ENCODE results near the gene CCN2. TPM values are rescaled to one million over a fixed set of nuclear protein-coding genes. Genes with fewer than 3 reads are reported as not detected.

The CCN2 gene
- total RNA-seq, 1 experiment from 2014 or later: 49.4 TPM

GRCh38 chr6:131949909-131950766 is 1.0 kb downstream of the CCN2 start:
- POLR2A ChIA-PET: interaction anchor here (0.6 to 1.8 kb wide), 10 partner anchors 13 to 322 kb away, joined by 3 to 7 read pairs (median 3); partner anchors contain the start of gene MED23
- H3K4me3 Mint-ChIP-seq (ENCODE audit: unreplicated experiment): peak overlapping the region; percentile 88
- BruUV-seq (replicated peaks): TSS peak; percentile 56
- peaks cover 42% of the 10 kb centered on the region for H3K36me3 Mint-ChIP-seq (ENCODE audit: insufficient read depth, unreplicated experiment)
- no peaks in the 10 kb centered on the region for H3K27me3 Mint-ChIP-seq (ENCODE audit: insufficient read depth, unreplicated experiment)
- intact Hi-C loops (cut with micrococcal nuclease): loop anchor here (1.0 kb wide), 2 partner anchors 211 to 268 kb away; no protein-coding TSS in a partner anchor
- peaks cover 44% of the 10 kb centered on the region for H3K4me1 Mint-ChIP-seq (ENCODE audit: insufficient read depth, unreplicated experiment)
- CTCF ChIA-PET: interaction anchor here (0.6 to 4.2 kb wide), 42 partner anchors 7 to 1422 kb away, joined by 3 to 19 read pairs (median 4); no protein-coding TSS in a partner anchor
- peak; percentile 45 for TF ChIP-seq CTCF (IDR thresholded peaks at IDR 0.05; ENCODE audit: unreplicated experiment)
- peak; percentile 90 for DNase-seq (ENCODE audit: unreplicated experiment)
- H3K9me3 Mint-ChIP-seq (ENCODE audit: unreplicated experiment): no peaks in the 10 kb centered on the region
- peak overlapping the region; percentile 76 for H3K27ac Mint-ChIP-seq (ENCODE audit: low read depth, unreplicated experiment)

- POLR2A ChIA-PET: interaction anchor here (0.6 to 1.8 kb wide), 7 partner anchors 12 to 322 kb away, joined by 3 to 7 read pairs (median 3); partner anchors contain the start of gene MED23
- peak overlapping the region; percentile 76 for H3K27ac Mint-ChIP-seq (ENCODE audit: low read depth, unreplicated experiment)
Observed at GRCh38 chr6:131949620-131949908, 1.6 kb downstream of the CCN2 start.

GRCh38 chr6:131948692-131949619 is 2.2 kb downstream of the CCN2 start:
- peaks cover 42% of the 10 kb centered on the region for H3K36me3 Mint-ChIP-seq (ENCODE audit: insufficient read depth, unreplicated experiment)
- H3K9me3 Mint-ChIP-seq (ENCODE audit: unreplicated experiment): no peaks in the 10 kb centered on the region
- no peak for TF ChIP-seq CTCF (IDR thresholded peaks at IDR 0.05; ENCODE audit: unreplicated experiment)
- peak overlapping the region; percentile 76 for H3K27ac Mint-ChIP-seq (ENCODE audit: low read depth, unreplicated experiment)
- H3K27me3 Mint-ChIP-seq (ENCODE audit: insufficient read depth, unreplicated experiment): no peaks in the 10 kb centered on the region
- ChIA-PET CTCF (interaction anchor here (0.5 to 4.2 kb wide), 36 partner anchors 8 to 1421 kb away, joined by 3 to 19 read pairs (median 4); no protein-coding TSS in a partner anchor), POLR2A (interaction anchor here (0.6 to 1.8 kb wide), 8 partner anchors 11 to 321 kb away, joined by 3 to 7 read pairs (median 3); partner anchors contain the start of gene MED23)
- intact Hi-C loops (cut with micrococcal nuclease): no loop called here
- DNase-seq (ENCODE audit: unreplicated experiment): peak; percentile 23
- peak overlapping the region; percentile 88 for H3K4me3 Mint-ChIP-seq (ENCODE audit: unreplicated experiment)
- BruUV-seq (replicated peaks): no TSS peak
- H3K4me1 Mint-ChIP-seq (ENCODE audit: insufficient read depth, unreplicated experiment): peaks cover 33% of the 10 kb centered on the region

More at GRCh38 chr6:131949620-131949908, 1.6 kb downstream of the CCN2 start:
- H3K27me3 Mint-ChIP-seq (ENCODE audit: insufficient read depth, unreplicated experiment): no peaks in the 10 kb centered on the region
- TF ChIP-seq CTCF (IDR thresholded peaks at IDR 0.05; ENCODE audit: unreplicated experiment): no peak
- peaks cover 39% of the 10 kb centered on the region for H3K4me1 Mint-ChIP-seq (ENCODE audit: insufficient read depth, unreplicated experiment)
- no peak for DNase-seq (ENCODE audit: unreplicated experiment)
- intact Hi-C loops (cut with micrococcal nuclease): no loop called here
- H3K9me3 Mint-ChIP-seq (ENCODE audit: unreplicated experiment): no peaks in the 10 kb centered on the region
- no TSS peak for BruUV-seq (replicated peaks)
- peaks cover 42% of the 10 kb centered on the region for H3K36me3 Mint-ChIP-seq (ENCODE audit: insufficient read depth, unreplicated experiment)
- peak overlapping the region; percentile 88 for H3K4me3 Mint-ChIP-seq (ENCODE audit: unreplicated experiment)
- CTCF ChIA-PET: interaction anchor here (0.6 to 4.2 kb wide), 36 partner anchors 9 to 1422 kb away, joined by 3 to 19 read pairs (median 4); no protein-coding TSS in a partner anchor

Measured in MCF 10A (cell line).